ENCODE measurements around the gene TTN. TPM values are rescaled to one million over a fixed set of nuclear protein-coding genes. Genes with fewer than 3 reads are reported as not detected.

Gene TTN
- total and polyA plus RNA-seq, 2 donors (not counting 1 experiment from before 2014, with no cell fraction given) = 1.7 to 46.4 TPM

GRCh38 chr2:178775975-178776374 is 31.2 kb downstream of the TTN start:
- CTCF ChIA-PET = interaction anchor here (0.7 to 1.3 kb wide), 2 partner anchors 10 to 16 kb away, joined by 3 read pairs; no protein-coding TSS in a partner anchor
- 100% methylated on average over 7 of the region's 7 CpGs for WGBS (ENCODE audit: insufficient coverage)

GRCh38 chr2:178770518-178770917 is 36.7 kb downstream of the TTN start:
- no peaks in the 10 kb centered on the region for H3K27me3 ChIP-seq (replicated peaks in 1 of 4; ENCODE audit: control extremely low read depth in 1 of 4, control insufficient read depth in 3 of 4, insufficient read depth in 4 of 4, low read length in 3 of 4)
- TF ChIP-seq EZH2 (IDR thresholded peaks at IDR 0.05; ENCODE audit: borderline replicate concordance, insufficient read depth, low read depth, low read length, poor library complexity, severe bottlenecking) = no peak
- no peak for TF ChIP-seq CTCF (IDR thresholded peaks at IDR 0.05)
- CTCF ChIA-PET = interaction anchor here (1.3 to 1.4 kb wide), 2 partner anchors 12 to 359 kb away, joined by 3 read pairs; no protein-coding TSS in a partner anchor
- Mint-ChIP-seq H3K4me3 (no peak overlapping the region), H3K27ac (no peak overlapping the region), H3K9me3 (ENCODE audit: insufficient read depth) (no peaks in the 10 kb centered on the region), H3K27me3 (no peaks in the 10 kb centered on the region), H3K4me1 (no peaks in the 10 kb centered on the region)
- H3K4me1 ChIP-seq (ENCODE audit: control insufficient read depth in 2 of 2, insufficient read depth in 2 of 2, low read length in 2 of 2) = no peaks in the 10 kb centered on the region
- H3K4me2 ChIP-seq (replicated peaks; ENCODE audit: low read depth, low read length, poor library complexity, severe bottlenecking) = no peak overlapping the region
- peaks cover 2 to 34% of the 10 kb centered on the region in 2 experiments for H3K36me3 ChIP-seq (replicated peaks in 1 of 2; ENCODE audit: control extremely low read depth in 1 of 2, control insufficient read depth in 1 of 2, extremely low read depth in 1 of 2, insufficient read depth in 2 of 2, low read length in 1 of 2)
- no peaks in the 10 kb centered on the region for H4K20me1 ChIP-seq (ENCODE audit: control insufficient read depth, insufficient read depth, low read length, poor library complexity, severe bottlenecking)
- no peak overlapping the region for H3K4me3 ChIP-seq (ENCODE audit: control extremely low read depth in 1 of 5, extremely low read depth in 1 of 5, insufficient read depth in 1 of 5, low read depth in 2 of 5, low read length in 4 of 5)
- H2AFZ ChIP-seq (ENCODE audit: insufficient read depth, low read depth, low read length, poor library complexity, severe bottlenecking) = no peak overlapping the region
- no peak overlapping the region for H3K27ac ChIP-seq (ENCODE audit: low read length in 2 of 2)
- no peaks in the 10 kb centered on the region for H3K9me3 ChIP-seq (ENCODE audit: control extremely low read depth in 1 of 3, control insufficient read depth in 2 of 3, insufficient read depth in 1 of 3, low read length in 2 of 3)
- no peak for ATAC-seq (ENCODE audit: low read depth)
- POLR2A ChIA-PET = no interaction called here
- no peaks in the 10 kb centered on the region for H3K79me2 ChIP-seq (ENCODE audit: control insufficient read depth, insufficient read depth, low read length)
- H3K9ac ChIP-seq (ENCODE audit: low read length) = no peak overlapping the region
- WGBS (ENCODE audit: insufficient coverage) = 100% methylated on average over 1 of the region's 2 CpGs
- intact Hi-C loops (cut with micrococcal nuclease) = no loop called here
- no peak for DNase-seq

More at GRCh38 chr2:178775975-178776374, 31.2 kb downstream of the TTN start:
- H3K4me3 ChIP-seq (ENCODE audit: control extremely low read depth in 1 of 5, extremely low read depth in 1 of 5, insufficient read depth in 1 of 5, low read depth in 2 of 5, low read length in 4 of 5) = no peak overlapping the region
- Mint-ChIP-seq H3K27me3 (no peaks in the 10 kb centered on the region), H3K27ac (no peak overlapping the region), H3K9me3 (ENCODE audit: insufficient read depth) (no peaks in the 10 kb centered on the region), H3K4me1 (no peaks in the 10 kb centered on the region), H3K4me3 (no peak overlapping the region)
- no peaks in the 10 kb centered on the region for H4K20me1 ChIP-seq (ENCODE audit: control insufficient read depth, insufficient read depth, low read length, poor library complexity, severe bottlenecking)
- H3K27me3 ChIP-seq (replicated peaks in 1 of 4; ENCODE audit: control extremely low read depth in 1 of 4, control insufficient read depth in 3 of 4, insufficient read depth in 4 of 4, low read length in 3 of 4) = no peaks in the 10 kb centered on the region
- no peaks in the 10 kb centered on the region for H3K79me2 ChIP-seq (ENCODE audit: control insufficient read depth, insufficient read depth, low read length)
- H3K4me1 ChIP-seq (ENCODE audit: control insufficient read depth in 2 of 2, insufficient read depth in 2 of 2, low read length in 2 of 2) = no peaks in the 10 kb centered on the region
- H3K9me3 ChIP-seq (ENCODE audit: control extremely low read depth in 1 of 3, control insufficient read depth in 2 of 3, insufficient read depth in 1 of 3, low read length in 2 of 3) = no peaks in the 10 kb centered on the region
- H3K4me2 ChIP-seq (replicated peaks; ENCODE audit: low read depth, low read length, poor library complexity, severe bottlenecking) = no peak overlapping the region
- peaks cover 2 to 23% of the 10 kb centered on the region in 2 experiments for H3K36me3 ChIP-seq (replicated peaks in 1 of 2; ENCODE audit: control extremely low read depth in 1 of 2, control insufficient read depth in 1 of 2, extremely low read depth in 1 of 2, insufficient read depth in 2 of 2, low read length in 1 of 2)
- H3K27ac ChIP-seq (ENCODE audit: low read length in 2 of 2) = no peak overlapping the region
- intact Hi-C loops (cut with micrococcal nuclease) = no loop called here
- no peak for DNase-seq
- no peak overlapping the region for H3K9ac ChIP-seq (ENCODE audit: low read length)
- no peak for ATAC-seq (ENCODE audit: low read depth)
- H2AFZ ChIP-seq (ENCODE audit: insufficient read depth, low read depth, low read length, poor library complexity, severe bottlenecking) = no peak overlapping the region
- POLR2A ChIA-PET = no interaction called here
- TF ChIP-seq CTCF (IDR thresholded peaks at IDR 0.05) (no peak), EZH2 (IDR thresholded peaks at IDR 0.05; ENCODE audit: borderline replicate concordance, insufficient read depth, low read depth, low read length, poor library complexity, severe bottlenecking) (no peak)

All from B cell (primary cell).